ENCODE results near the gene RBM22.

RBM22 gene

GRCh38 chr5:150655221-150655620, 45.6 kb downstream of the RBM22 start:
- no peak for DNase-seq (ENCODE audit: low read depth)
- H3K4me3 ChIP-seq (ENCODE audit: low read depth, low read length) = no peak overlapping the region
- no peak for TF ChIP-seq POLR2A (IDR thresholded peaks at IDR 0.05; ENCODE audit: extremely low read depth, insufficient read length)
- no peak for TF ChIP-seq CTCF (IDR thresholded peaks at IDR 0.05; ENCODE audit: low read depth, low read length)
- TF ChIP-seq MYC (IDR thresholded peaks at IDR 0.05; ENCODE audit: low read depth, low read length) = no peak
- no peak for TF ChIP-seq MAX (IDR thresholded peaks at IDR 0.05; ENCODE audit: low read depth, low read length)

GRCh38 chr5:150653762-150654556, 46.9 kb downstream of the RBM22 start:
- H3K4me3 ChIP-seq (ENCODE audit: low read depth, low read length) = no peak overlapping the region
- no peak for DNase-seq (ENCODE audit: low read depth)
- TF ChIP-seq CTCF (IDR thresholded peaks at IDR 0.05; ENCODE audit: low read depth, low read length) (no peak), POLR2A (IDR thresholded peaks at IDR 0.05; ENCODE audit: extremely low read depth, insufficient read length) (no peak), MYC (IDR thresholded peaks at IDR 0.05; ENCODE audit: low read depth, low read length) (no peak), MAX (IDR thresholded peaks at IDR 0.05; ENCODE audit: low read depth, low read length) (no peak)

GRCh38 chr5:150653145-150653761, 47.6 kb downstream of the RBM22 start:
- no peak overlapping the region for H3K4me3 ChIP-seq (ENCODE audit: low read depth, low read length)
- no peak for DNase-seq (ENCODE audit: low read depth)
- TF ChIP-seq MAX (IDR thresholded peaks at IDR 0.05; ENCODE audit: low read depth, low read length) (no peak), CTCF (IDR thresholded peaks at IDR 0.05; ENCODE audit: low read depth, low read length) (no peak), MYC (IDR thresholded peaks at IDR 0.05; ENCODE audit: low read depth, low read length) (no peak), POLR2A (IDR thresholded peaks at IDR 0.05; ENCODE audit: extremely low read depth, insufficient read length) (no peak)

- no peak for TF ChIP-seq MAX (IDR thresholded peaks at IDR 0.05; ENCODE audit: low read depth, low read length)
- TF ChIP-seq MYC (IDR thresholded peaks at IDR 0.05; ENCODE audit: low read depth, low read length) = no peak
- no peak for TF ChIP-seq CTCF (IDR thresholded peaks at IDR 0.05; ENCODE audit: low read depth, low read length)
- no peak for TF ChIP-seq POLR2A (IDR thresholded peaks at IDR 0.05; ENCODE audit: extremely low read depth, insufficient read length)
- H3K4me3 ChIP-seq (ENCODE audit: low read depth, low read length) = no peak overlapping the region
- no peak for DNase-seq (ENCODE audit: low read depth)
Observed at GRCh38 chr5:150651924-150652671, 48.8 kb downstream of the RBM22 start.

GRCh38 chr5:150651382-150651781, 49.5 kb downstream of the RBM22 start:
- DNase-seq (ENCODE audit: low read depth) = no peak
- TF ChIP-seq MYC (IDR thresholded peaks at IDR 0.05; ENCODE audit: low read depth, low read length) (no peak), POLR2A (IDR thresholded peaks at IDR 0.05; ENCODE audit: extremely low read depth, insufficient read length) (no peak), MAX (IDR thresholded peaks at IDR 0.05; ENCODE audit: low read depth, low read length) (no peak), CTCF (IDR thresholded peaks at IDR 0.05; ENCODE audit: low read depth, low read length) (no peak)
- H3K4me3 ChIP-seq (ENCODE audit: low read depth, low read length) = no peak overlapping the region

Data from NB4 (cell line).